ENCODE results near the gene RTN1. TPM values are rescaled to one million over a fixed set of nuclear protein-coding genes. Genes with fewer than 3 reads are reported as not detected.

The RTN1 gene
- total and polyA plus RNA-seq, 2 donors from 2014 or later, result 4.5 to 5.1 TPM

DNA sequence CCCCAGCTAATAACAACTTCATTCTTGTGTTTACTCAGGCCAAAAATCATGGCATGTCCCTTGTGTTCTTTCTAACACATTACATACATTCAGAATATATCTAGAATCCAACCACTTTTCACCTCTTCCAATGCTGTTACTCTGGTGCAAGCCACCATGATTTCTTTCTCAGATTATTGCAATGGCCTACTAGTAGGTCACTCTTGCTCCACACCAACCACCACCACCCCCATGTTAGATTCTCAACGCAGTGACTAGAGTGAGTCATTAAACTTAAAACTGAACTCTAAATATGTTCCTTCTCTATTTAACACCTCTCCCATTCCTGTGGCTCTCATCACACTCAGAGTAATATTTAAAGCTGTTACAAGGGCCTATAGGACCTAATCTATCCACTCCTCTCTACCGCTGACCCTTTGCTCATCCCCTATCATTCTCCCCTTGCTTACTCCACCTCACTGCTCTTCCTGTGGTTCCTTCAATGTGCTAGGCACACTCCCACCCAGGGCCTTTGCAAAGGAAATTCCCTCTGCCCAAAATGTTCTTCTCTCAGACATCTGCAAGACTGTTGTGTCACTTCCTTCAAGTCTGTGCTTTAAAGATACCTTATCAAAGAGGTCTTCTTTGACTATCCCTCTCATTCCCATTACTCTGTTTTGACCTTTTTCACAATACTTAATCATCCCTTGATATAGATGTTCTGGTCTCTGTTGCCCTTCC, 6.6 kb downstream of the RTN1 start:
- Histone ChIP-seq H3K27ac (ENCODE audit: low read depth in 2 of 2, low read length in 2 of 2) (no peak overlapping the region), H3K4me3 (ENCODE audit: low read length in 3 of 3) (no peak overlapping the region), H3K9ac (ENCODE audit: low read length in 3 of 3) (no peak overlapping the region), H3K36me3 (ENCODE audit: control insufficient read depth in 2 of 3, insufficient read depth in 3 of 3, low read length in 3 of 3) (no peaks in the 10 kb centered on the region), H3K4me1 (ENCODE audit: control insufficient read depth in 2 of 3, insufficient read depth in 2 of 3, low read depth in 1 of 3, low read length in 3 of 3) (no peaks in the 10 kb centered on the region), H3K9me3 (ENCODE audit: control insufficient read depth in 2 of 3, insufficient read depth in 1 of 3, low read length in 3 of 3) (peaks cover 0 to 4% (median 0%) of the 10 kb centered on the region in 3 donors), H3K27me3 (ENCODE audit: control insufficient read depth, insufficient read depth, low read length) (no peaks in the 10 kb centered on the region)
- no peak for DNase-seq
- intact Hi-C loops (cut with DNase I), result no loop called here
- no peak for FAIRE-seq
- TF ChIP-seq, protein P1, sequence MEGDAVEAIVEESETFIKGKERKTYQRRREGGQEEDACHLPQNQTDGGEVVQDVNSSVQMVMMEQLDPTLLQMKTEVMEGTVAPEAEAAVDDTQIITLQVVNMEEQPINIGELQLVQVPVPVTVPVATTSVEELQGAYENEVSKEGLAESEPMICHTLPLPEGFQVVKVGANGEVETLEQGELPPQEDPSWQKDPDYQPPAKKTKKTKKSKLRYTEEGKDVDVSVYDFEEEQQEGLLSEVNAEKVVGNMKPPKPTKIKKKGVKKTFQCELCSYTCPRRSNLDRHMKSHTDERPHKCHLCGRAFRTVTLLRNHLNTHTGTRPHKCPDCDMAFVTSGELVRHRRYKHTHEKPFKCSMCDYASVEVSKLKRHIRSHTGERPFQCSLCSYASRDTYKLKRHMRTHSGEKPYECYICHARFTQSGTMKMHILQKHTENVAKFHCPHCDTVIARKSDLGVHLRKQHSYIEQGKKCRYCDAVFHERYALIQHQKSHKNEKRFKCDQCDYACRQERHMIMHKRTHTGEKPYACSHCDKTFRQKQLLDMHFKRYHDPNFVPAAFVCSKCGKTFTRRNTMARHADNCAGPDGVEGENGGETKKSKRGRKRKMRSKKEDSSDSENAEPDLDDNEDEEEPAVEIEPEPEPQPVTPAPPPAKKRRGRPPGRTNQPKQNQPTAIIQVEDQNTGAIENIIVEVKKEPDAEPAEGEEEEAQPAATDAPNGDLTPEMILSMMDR (IDR thresholded peaks at IDR 0.05; ENCODE audit: borderline replicate concordance, extremely low read depth, insufficient read depth), result no peak

DNA sequence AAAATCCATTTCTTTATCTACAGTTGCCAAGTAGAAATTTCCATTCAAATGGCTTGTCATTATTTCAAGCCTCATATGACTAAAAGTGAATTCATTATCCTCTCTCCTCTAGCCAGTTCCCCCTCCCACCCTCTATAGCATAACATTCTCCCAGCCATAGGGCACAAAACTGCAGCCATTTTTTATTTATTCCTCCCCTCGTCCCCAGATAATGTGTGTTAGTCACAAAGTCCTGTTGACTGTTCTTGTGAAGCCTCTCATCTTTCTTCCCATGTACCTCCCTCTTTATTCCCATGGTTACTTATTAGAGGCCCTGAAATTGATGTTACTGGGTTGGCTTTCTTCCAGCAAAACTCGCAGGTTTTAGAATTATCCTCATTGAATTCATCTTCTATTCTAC, 13.2 kb downstream of the RTN1 start:
- FAIRE-seq, result no peak
- intact Hi-C loops (cut with DNase I), result no loop called here
- TF ChIP-seq, protein P1 (IDR thresholded peaks at IDR 0.05; ENCODE audit: borderline replicate concordance, extremely low read depth, insufficient read depth), result no peak

DNA sequence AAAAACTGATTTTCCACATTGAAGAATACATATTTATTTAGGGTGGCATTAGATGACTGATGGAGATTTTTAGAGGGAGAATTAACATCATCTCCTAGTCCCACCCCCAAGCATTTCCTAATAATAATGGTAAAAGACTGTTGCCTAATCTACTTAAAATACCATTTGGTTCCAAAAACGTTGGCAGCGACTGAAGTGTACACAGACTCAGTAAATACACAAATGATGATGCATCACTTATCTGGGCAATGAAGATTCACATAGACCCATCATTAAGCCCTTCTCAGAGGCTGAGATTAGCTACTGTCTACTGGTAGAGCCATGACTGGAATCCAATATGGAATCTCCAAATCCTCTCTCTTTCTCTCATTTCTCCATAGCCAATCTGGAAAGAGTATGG, 18.2 kb downstream of the RTN1 start:
- TF ChIP-seq, protein P1 (IDR thresholded peaks at IDR 0.05; ENCODE audit: borderline replicate concordance, extremely low read depth, insufficient read depth), result no peak
- no peak for DNase-seq
- intact Hi-C loops (cut with DNase I), result no loop called here
- no peak for FAIRE-seq
- H3K9ac ChIP-seq (ENCODE audit: low read length in 3 of 3), result no peak overlapping the region
- no peaks in the 10 kb centered on the region for H3K36me3 ChIP-seq (ENCODE audit: control insufficient read depth in 2 of 3, insufficient read depth in 3 of 3, low read length in 3 of 3)
- no peaks in the 10 kb centered on the region for H3K4me1 ChIP-seq (ENCODE audit: control insufficient read depth in 2 of 3, insufficient read depth in 2 of 3, low read depth in 1 of 3, low read length in 3 of 3)
- H3K4me3 ChIP-seq (ENCODE audit: low read length in 3 of 3), result no peak overlapping the region
- no peak overlapping the region for H3K27ac ChIP-seq (ENCODE audit: low read depth in 2 of 2, low read length in 2 of 2)
- H3K9me3 ChIP-seq (ENCODE audit: control insufficient read depth in 2 of 3, insufficient read depth in 1 of 3, low read length in 3 of 3), result peaks cover 0 to 5% (median 0%) of the 10 kb centered on the region in 3 donors
- no peaks in the 10 kb centered on the region for H3K27me3 ChIP-seq (ENCODE audit: control insufficient read depth, insufficient read depth, low read length)

More for the DNA sequence above, 13.2 kb downstream of the RTN1 start:
- Histone ChIP-seq H3K27me3 (ENCODE audit: control insufficient read depth, insufficient read depth, low read length) (no peaks in the 10 kb centered on the region), H3K4me3 (ENCODE audit: low read length in 3 of 3) (no peak overlapping the region), H3K9me3 (ENCODE audit: control insufficient read depth in 2 of 3, insufficient read depth in 1 of 3, low read length in 3 of 3) (peaks cover 0 to 9% (median 0%) of the 10 kb centered on the region in 3 donors), H3K4me1 (ENCODE audit: control insufficient read depth in 2 of 3, insufficient read depth in 2 of 3, low read depth in 1 of 3, low read length in 3 of 3) (no peaks in the 10 kb centered on the region), H3K36me3 (ENCODE audit: control insufficient read depth in 2 of 3, insufficient read depth in 3 of 3, low read length in 3 of 3) (no peaks in the 10 kb centered on the region), H3K9ac (ENCODE audit: low read length in 3 of 3) (no peak overlapping the region), H3K27ac (ENCODE audit: low read depth in 2 of 2, low read length in 2 of 2) (no peak overlapping the region)
- no peak for DNase-seq

Data from kidney (tissue), 14 donors.